HEK293T (cell line): ENCODE data around the gene PRIM1.

ENCODE experiments used
- CTCF ChIA-PET: fragments of 350-600 bp; formaldehyde crosslinking; extraction: SDS; loops from one replicate; lab custom pipeline; 2021; ENCODE audit warnings: antibody characterized with exemption, inconsistent platforms; lab: Yijun Ruan, JAX
- POLR2A ChIA-PET: fragments of 350-600 bp; formaldehyde crosslinking; extraction: SDS; loops from one replicate; lab custom pipeline; 2020; ENCODE audit warnings: antibody characterized with exemption, inconsistent platforms; lab: Yijun Ruan, JAX
- DNase-seq: peaks from one replicate; pipeline ENCODE4 v3.0.0; 2012; ENCODE audit warnings: mixed read lengths; ENCODE audit errors: extremely low spot score
- ARNT ChIP-seq: fragments of 450-650 bp; IDR thresholded peaks from 2 replicates; pipeline ENCODE4 v1.6.1; 2017; ENCODE audit warnings: mild to moderate bottlenecking
- BHLHE40 ChIP-seq: fragments of 450-650 bp; IDR thresholded peaks from 2 replicates; pipeline ENCODE4 v1.6.1; 2016; ENCODE audit warnings: mild to moderate bottlenecking, moderate library complexity, borderline replicate concordance
- CTBP1 ChIP-seq: fragments of 450-650 bp; IDR thresholded peaks from 2 replicates; pipeline ENCODE4 v1.6.1; 2016; ENCODE audit warnings: borderline replicate concordance
- ELF4 ChIP-seq: fragments of 450-650 bp; IDR thresholded peaks from 2 replicates; pipeline ENCODE4 v1.6.1; 2017; ENCODE audit warnings: antibody characterized with exemption
- FOXA1 ChIP-seq: fragments of 450-650 bp; IDR thresholded peaks from 2 replicates; pipeline ENCODE4 v1.6.1; 2016; ENCODE audit warnings: mild to moderate bottlenecking
- FOXK2 ChIP-seq: fragments of 450-650 bp; IDR thresholded peaks from 2 replicates; pipeline ENCODE4 v1.6.1; 2016; ENCODE audit warnings: mild to moderate bottlenecking
- FOXM1 ChIP-seq: fragments of 450-650 bp; IDR thresholded peaks from 2 replicates; pipeline ENCODE4 v1.6.1; 2017; ENCODE audit warnings: mild to moderate bottlenecking, borderline replicate concordance
- HDGF ChIP-seq: fragments of 450-650 bp; IDR thresholded peaks from 2 replicates; pipeline ENCODE4 v1.6.1; 2017; ENCODE audit warnings: antibody characterized with exemption, borderline replicate concordance
- L3MBTL2 ChIP-seq: fragments of 450-650 bp; conservative IDR thresholded peaks from 2 replicates; pipeline ENCODE4 v1.6.1; 2016; ENCODE audit warnings: mild to moderate bottlenecking
- LEF1 ChIP-seq: fragments of 450-650 bp; IDR thresholded peaks from 2 replicates; pipeline ENCODE4 v1.6.1; 2017; ENCODE audit warnings: mild to moderate bottlenecking, borderline replicate concordance
- NFRKB ChIP-seq: fragments of 450-650 bp; IDR thresholded peaks from 2 replicates; pipeline ENCODE4 v1.6.1; 2016; ENCODE audit warnings: mild to moderate bottlenecking, moderate library complexity
- SP1 ChIP-seq: fragments of 450-650 bp; IDR thresholded peaks from 2 replicates; pipeline ENCODE4 v1.6.1; 2017
- SUZ12 ChIP-seq: fragments of 450-650 bp; IDR thresholded peaks from 2 replicates; pipeline ENCODE4 v1.6.1; 2016; ENCODE audit warnings: mild to moderate bottlenecking
- TARDBP ChIP-seq: fragments of 450-650 bp; IDR thresholded peaks from 2 replicates; pipeline ENCODE4 v1.6.1; 2016
- ZNF384 ChIP-seq: fragments of 450-650 bp; IDR thresholded peaks from 2 replicates; pipeline ENCODE4 v1.6.1; 2016
- TF ChIP-seq, protein P1 (sequence below): fragments of 450-650 bp; IDR thresholded peaks from 2 replicates; pipeline ENCODE4 v1.6.1; 2016

The PRIM1 gene

DNA sequence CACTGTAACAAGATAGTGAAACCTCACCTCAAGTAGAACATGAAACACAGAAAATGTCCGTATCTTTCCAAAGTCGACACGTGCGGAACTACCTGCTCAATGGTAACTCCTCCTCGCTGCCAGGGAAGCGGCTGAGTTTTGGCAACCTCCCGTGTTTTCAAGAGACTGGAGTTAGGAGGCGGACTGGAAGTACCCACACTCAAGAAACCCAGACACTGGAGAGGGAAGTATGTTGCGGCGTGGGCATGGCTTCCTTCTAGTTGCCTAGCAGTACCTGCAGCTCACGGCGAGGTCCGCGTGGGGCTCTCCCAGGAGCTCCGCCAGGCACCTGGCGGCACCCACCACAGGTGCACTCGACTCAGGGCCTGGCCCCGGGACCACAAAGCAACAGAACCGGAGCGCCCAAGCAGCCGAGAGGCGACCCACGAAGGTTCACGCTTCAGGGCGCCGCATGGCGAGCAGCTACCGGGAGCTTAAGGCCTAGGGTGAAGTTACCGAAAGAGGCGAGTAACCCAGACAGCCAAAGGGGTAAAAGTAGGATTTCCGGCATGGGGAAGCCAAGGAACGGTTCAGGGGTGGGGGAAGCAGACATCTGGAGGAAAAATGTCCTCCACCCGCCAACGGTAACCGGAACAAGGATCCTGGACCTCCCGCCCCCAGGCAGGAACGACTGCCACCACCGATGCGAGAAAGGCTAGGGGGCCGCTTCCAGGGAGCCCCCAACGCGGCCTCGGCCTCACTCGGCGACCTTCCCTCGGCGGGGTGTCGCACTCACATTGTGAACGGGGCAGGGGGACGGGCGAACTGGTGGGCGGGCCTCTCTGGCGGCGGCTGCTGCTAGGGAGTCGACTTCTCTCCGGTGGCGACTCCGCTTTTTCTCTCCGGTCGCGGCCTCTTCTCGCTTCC lies 64.6 kb downstream of the PRIM1 start:
- DNase-seq: no peak
- TF ChIP-seq LEF1: no peak
- no peak for TF ChIP-seq SP1
- TF ChIP-seq FOXA1: no peak
- TF ChIP-seq TARDBP: no peak
- TF ChIP-seq L3MBTL2: 0 out of 2 replicates have a peak, but pooled peaks have one; percentile 22
- POLR2A ChIA-PET: interaction anchor here (0.9 to 5.2 kb wide), 18 partner anchors 10 to 404 kb away, joined by 3 to 69 read pairs (median 10); partner anchors contain the start of genes ATP5F1B, NACA and STAT2
- CTCF ChIA-PET: interaction anchor here (1.0 to 6.8 kb wide), 2 partner anchors 47 to 50 kb away, joined by 3 to 31 read pairs; no protein-coding TSS in a partner anchor

DNA sequence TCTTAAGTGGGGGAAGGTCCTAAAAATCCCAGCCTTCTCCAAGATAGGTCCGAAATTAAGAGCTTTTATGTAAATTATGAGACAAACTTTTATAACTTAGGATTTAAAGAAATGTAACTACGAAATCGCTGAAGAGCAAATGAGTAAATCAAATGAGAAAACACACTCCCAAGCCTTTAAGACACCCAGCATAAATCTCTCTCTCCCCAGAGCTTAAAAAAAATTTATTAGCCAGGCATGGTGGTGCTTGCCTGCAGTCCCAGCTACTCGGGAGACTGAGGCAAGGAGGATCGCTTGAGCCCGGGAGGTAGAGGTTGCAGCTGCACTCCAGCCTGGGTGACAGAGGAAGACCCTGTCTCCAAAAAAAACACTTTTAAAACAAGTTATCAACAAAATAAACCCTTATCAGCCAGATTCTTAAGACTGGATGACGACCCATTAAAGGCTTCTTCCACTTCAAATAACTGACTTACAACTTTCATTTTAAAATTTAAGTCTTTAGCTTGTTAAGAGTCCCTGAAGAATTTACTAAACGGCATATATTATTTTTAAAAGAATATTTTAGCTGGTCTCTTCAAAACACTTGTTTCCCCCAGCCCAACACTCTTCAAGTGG lies 67.3 kb downstream of the PRIM1 start:
- TF ChIP-seq BHLHE40 (no peak), CTBP1 (0 out of 2 replicates have a peak, but pooled peaks have one; percentile 23), SP1 (no peak), HDGF (no peak)
- TF ChIP-seq, protein P1, sequence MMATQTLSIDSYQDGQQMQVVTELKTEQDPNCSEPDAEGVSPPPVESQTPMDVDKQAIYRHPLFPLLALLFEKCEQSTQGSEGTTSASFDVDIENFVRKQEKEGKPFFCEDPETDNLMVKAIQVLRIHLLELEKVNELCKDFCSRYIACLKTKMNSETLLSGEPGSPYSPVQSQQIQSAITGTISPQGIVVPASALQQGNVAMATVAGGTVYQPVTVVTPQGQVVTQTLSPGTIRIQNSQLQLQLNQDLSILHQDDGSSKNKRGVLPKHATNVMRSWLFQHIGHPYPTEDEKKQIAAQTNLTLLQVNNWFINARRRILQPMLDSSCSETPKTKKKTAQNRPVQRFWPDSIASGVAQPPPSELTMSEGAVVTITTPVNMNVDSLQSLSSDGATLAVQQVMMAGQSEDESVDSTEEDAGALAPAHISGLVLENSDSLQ: peak; percentile 69; the same call in 1 of the 2 replicates
- ChIA-PET CTCF (interaction anchor here (0.6 to 6.8 kb wide), 4 partner anchors 14 to 949 kb away, joined by 3 to 31 read pairs (median 4); no protein-coding TSS in a partner anchor), POLR2A (interaction anchor here (1.1 to 5.2 kb wide), 6 partner anchors 12 to 66 kb away, joined by 4 to 42 read pairs (median 4); partner anchors contain the start of genes ATP5F1B and NACA)
- DNase-seq: no peak

- no peak for DNase-seq
- ChIA-PET CTCF (interaction anchor here (0.6 kb wide), 1 partner anchor 54 kb away, joined by 5 read pairs; no protein-coding TSS in a partner anchor), POLR2A (interaction anchor here (0.9 to 1.7 kb wide), 5 partner anchors 11 to 46 kb away, joined by 3 to 5 read pairs (median 4); partner anchors contain the start of genes ATP5F1B and NACA)
- TF ChIP-seq SUZ12: no peak
- TF ChIP-seq LEF1: no peak
- no peak for TF ChIP-seq NFRKB
- TF ChIP-seq FOXK2: no peak
- TF ChIP-seq, protein P1: no peak
- no peak for TF ChIP-seq ARNT
- TF ChIP-seq FOXM1: no peak
- TF ChIP-seq L3MBTL2: no peak
- TF ChIP-seq BHLHE40: no peak
- no peak for TF ChIP-seq SP1
- TF ChIP-seq HDGF: no peak
- TF ChIP-seq CTBP1: no peak
- no peak for TF ChIP-seq ZNF384
- TF ChIP-seq TARDBP: no peak
- no peak for TF ChIP-seq FOXA1
- no peak for TF ChIP-seq ELF4
Measured at GRCh38 chr12:56682323-56682722, 69.8 kb downstream of the PRIM1 start.
